Caco-2 (cell line): ENCODE measurements around the gene EZH2. TPM values are rescaled to one million over a fixed set of nuclear protein-coding genes. Genes with fewer than 3 reads are reported as not detected.

ENCODE experiments used
- BruUV-seq: library from RNA; stranded (reverse); fragments of 400-500 nt; replicated peaks from 2 replicates; lab custom pipeline; 2021; lab: Mats Ljungman, UMichigan
- CTCF ChIA-PET: fragments of 300-600 bp; sonication (Branson Sonifier 250); formaldehyde crosslinking; loops from one replicate; lab custom pipeline; 2022; ENCODE audit warnings: antibody characterized with exemption; lab: Charles Lee
- POLR2A ChIA-PET: fragments of 300-600 bp; sonication (Branson Sonifier 250); formaldehyde crosslinking; loops from one replicate; lab custom pipeline; 2022; ENCODE audit warnings: antibody characterized with exemption; lab: Charles Lee
- DNase-seq, 2 experiments: peaks; one replicate each; pipeline versions ENCODE4 v3.0.0 to v3.0.0-alpha.2; 2020 to 2022
- H3K27me3 ChIP-seq: replicated peaks from 2 replicates; pipeline ENCODE4 v1.6.0; 2011; ENCODE audit warnings: low read length; ENCODE audit not compliant: control insufficient read depth, insufficient read depth
- H3K36me3 ChIP-seq: 2 replicates; pipeline ENCODE4 v1.5.1; 2011; ENCODE audit warnings: low read length; ENCODE audit not compliant: control insufficient read depth, insufficient read depth
- H3K4me1 ChIP-seq: fragments of 250-450 bp; sonication (Bioruptor Pico); 2 replicates; pipeline ENCODE4 v1.5.1; 2020; ENCODE audit warnings: mild to moderate bottlenecking
- H3K4me3 ChIP-seq: 2 replicates; pipeline ENCODE4 v1.5.1; 2011; ENCODE audit warnings: low read depth, mild to moderate bottlenecking, control low read depth, low read length
- H3K9me3 ChIP-seq: fragments of 250-450 bp; sonication (Bioruptor Pico); 2 replicates; pipeline ENCODE4 v1.5.1; 2020; ENCODE audit warnings: mild to moderate bottlenecking, moderate library complexity
- H3K27ac Mint-ChIP-seq: one replicate; pipeline ENCODE4 v1.8.0; 2022; ENCODE audit warnings: mixed read lengths; ENCODE audit not compliant: unreplicated experiment
- H3K27me3 Mint-ChIP-seq: one replicate; pipeline ENCODE4 v1.8.0; 2022; ENCODE audit warnings: mixed read lengths; ENCODE audit not compliant: insufficient read depth, unreplicated experiment
- H3K36me3 Mint-ChIP-seq: one replicate; pipeline ENCODE4 v1.8.0; 2022; ENCODE audit warnings: mild to moderate bottlenecking, mixed read lengths; ENCODE audit not compliant: insufficient read depth, unreplicated experiment
- H3K4me1 Mint-ChIP-seq: one replicate; pipeline ENCODE4 v1.8.0; 2022; ENCODE audit warnings: low read depth, mixed read lengths; ENCODE audit not compliant: unreplicated experiment
- H3K4me3 Mint-ChIP-seq: one replicate; pipeline ENCODE4 v1.8.0; 2022; ENCODE audit warnings: mild to moderate bottlenecking, moderate library complexity, mixed read lengths; ENCODE audit not compliant: unreplicated experiment
- H3K9me3 Mint-ChIP-seq: one replicate; pipeline ENCODE4 v1.8.0; 2022; ENCODE audit warnings: mixed read lengths; ENCODE audit not compliant: unreplicated experiment
- intact Hi-C: fragments of 100-400 bp; cut with micrococcal nuclease; formaldehyde crosslinking; loops from one replicate; pipeline ENCODE4 v1.10.0; 2022; ENCODE audit not compliant: unreplicated experiment
- total RNA-seq: library from RNA; stranded (reverse); gene quantifications from 2 replicates; pipeline ENCODE4 v1.2.3, GENCODE V29; 2022
- TF ChIP-seq, protein P1 (sequence below), 2 experiments: fragments of 200-600 bp in 1 of 2; IDR thresholded peaks; 1 replicate in 1 of 2; 2 replicates in 1 of 2; pipeline versions ENCODE4 v1.5.1 to v1.8.0; 2011 to 2022; ENCODE audit warnings: antibody characterized with exemption in 1 of 2, control low read depth in 1 of 2, inconsistent platforms in 1 of 2, low read depth in 1 of 2, low read length in 1 of 2, mild to moderate bottlenecking in 1 of 2, moderate library complexity in 1 of 2; ENCODE audit not compliant: insufficient read depth in 1 of 2, severe bottlenecking in 1 of 2, unreplicated experiment in 1 of 2

The EZH2 gene
- total RNA-seq, 1 experiment from 2014 or later: 63.7 TPM

DNA sequence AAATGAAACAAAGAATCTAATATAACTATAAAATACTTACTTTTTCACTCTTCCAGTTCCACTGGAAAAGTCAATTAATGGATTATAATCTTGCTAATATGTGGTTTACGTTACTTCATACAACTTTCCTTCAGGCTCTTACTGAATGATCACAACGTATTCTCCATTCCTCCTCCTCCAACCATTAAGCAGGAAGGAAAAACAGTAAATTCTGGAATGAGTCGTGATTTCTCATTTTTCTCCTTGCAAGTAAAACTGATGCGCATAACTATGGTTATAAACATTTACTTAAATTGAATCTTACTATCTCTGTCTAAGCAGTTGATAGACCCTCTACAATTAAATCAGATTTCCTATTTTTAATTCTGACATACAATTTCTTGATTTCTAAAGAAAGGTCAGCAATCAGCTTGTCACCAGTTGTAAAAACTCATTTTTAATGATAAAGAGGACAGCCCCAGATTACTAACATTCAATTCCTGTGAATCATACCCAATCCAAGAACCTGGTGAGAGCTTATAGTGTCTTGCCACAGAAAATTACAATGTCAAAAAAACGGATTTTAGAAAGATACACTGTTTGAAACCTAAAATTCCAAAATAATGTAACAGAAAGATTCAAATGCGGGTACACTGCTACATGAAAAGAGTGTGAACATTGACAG lies 64.3 kb downstream of the EZH2 start:
- POLR2A ChIA-PET: no interaction called here
- TF ChIP-seq, protein P1, sequence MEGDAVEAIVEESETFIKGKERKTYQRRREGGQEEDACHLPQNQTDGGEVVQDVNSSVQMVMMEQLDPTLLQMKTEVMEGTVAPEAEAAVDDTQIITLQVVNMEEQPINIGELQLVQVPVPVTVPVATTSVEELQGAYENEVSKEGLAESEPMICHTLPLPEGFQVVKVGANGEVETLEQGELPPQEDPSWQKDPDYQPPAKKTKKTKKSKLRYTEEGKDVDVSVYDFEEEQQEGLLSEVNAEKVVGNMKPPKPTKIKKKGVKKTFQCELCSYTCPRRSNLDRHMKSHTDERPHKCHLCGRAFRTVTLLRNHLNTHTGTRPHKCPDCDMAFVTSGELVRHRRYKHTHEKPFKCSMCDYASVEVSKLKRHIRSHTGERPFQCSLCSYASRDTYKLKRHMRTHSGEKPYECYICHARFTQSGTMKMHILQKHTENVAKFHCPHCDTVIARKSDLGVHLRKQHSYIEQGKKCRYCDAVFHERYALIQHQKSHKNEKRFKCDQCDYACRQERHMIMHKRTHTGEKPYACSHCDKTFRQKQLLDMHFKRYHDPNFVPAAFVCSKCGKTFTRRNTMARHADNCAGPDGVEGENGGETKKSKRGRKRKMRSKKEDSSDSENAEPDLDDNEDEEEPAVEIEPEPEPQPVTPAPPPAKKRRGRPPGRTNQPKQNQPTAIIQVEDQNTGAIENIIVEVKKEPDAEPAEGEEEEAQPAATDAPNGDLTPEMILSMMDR (IDR thresholded peaks at IDR 0.05; ENCODE audit: insufficient read depth in 1 of 2, low read depth in 1 of 2, low read length in 1 of 2, severe bottlenecking in 1 of 2, unreplicated experiment in 1 of 2): no peak
- no peaks in the 10 kb centered on the region; the same call in 1 of the 2 replicates for H3K36me3 ChIP-seq
- no peak for DNase-seq
- H3K4me3 ChIP-seq: no peak overlapping the region
- CTCF ChIA-PET: no interaction called here
- intact Hi-C loops: loop anchor here (2.0 kb wide), 1 partner anchor 143 kb away; no protein-coding TSS in a partner anchor
- no peaks in the 10 kb centered on the region for H3K27me3 Mint-ChIP-seq
- H3K36me3 Mint-ChIP-seq: peaks cover 76% of the 10 kb centered on the region
- no TSS peak for BruUV-seq
- no peaks in the 10 kb centered on the region for H3K27me3 ChIP-seq
- H3K27ac Mint-ChIP-seq: no peak overlapping the region
- no peaks in the 10 kb centered on the region; the same call in 1 of the 2 replicates for H3K4me1 ChIP-seq
- H3K9me3 Mint-ChIP-seq: no peaks in the 10 kb centered on the region
- H3K4me1 Mint-ChIP-seq: peaks cover 6% of the 10 kb centered on the region
- no peak overlapping the region for H3K4me3 Mint-ChIP-seq
- no peaks in the 10 kb centered on the region for H3K9me3 ChIP-seq

DNA sequence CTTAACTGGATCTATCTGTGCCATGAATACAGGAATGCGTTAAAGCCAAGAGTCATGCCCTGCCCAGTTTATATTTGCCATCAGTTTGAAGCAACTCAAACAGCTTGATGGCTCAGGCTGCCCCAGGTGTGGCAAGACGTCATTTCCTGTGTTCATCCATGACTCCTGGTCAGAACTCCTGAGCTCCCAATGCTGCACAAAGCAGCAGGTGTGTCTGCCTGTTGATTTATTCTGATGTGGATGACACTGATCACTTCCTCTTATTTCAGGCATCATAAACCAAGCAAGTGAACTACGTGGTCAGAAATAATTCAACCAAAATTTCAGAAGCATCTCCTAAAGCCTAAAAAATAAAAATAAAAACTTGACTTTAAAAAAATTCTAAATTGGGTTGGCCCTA lies 68.5 kb downstream of the EZH2 start:
- no peaks in the 10 kb centered on the region for H3K4me1 Mint-ChIP-seq
- H3K9me3 Mint-ChIP-seq: no peaks in the 10 kb centered on the region
- POLR2A ChIA-PET: no interaction called here
- no peak overlapping the region for H3K27ac Mint-ChIP-seq
- H3K27me3 ChIP-seq: no peaks in the 10 kb centered on the region
- H3K36me3 Mint-ChIP-seq: peaks cover 77% of the 10 kb centered on the region
- no peak for DNase-seq
- intact Hi-C loops: no loop called here
- H3K4me1 ChIP-seq: no peaks in the 10 kb centered on the region; the same call in 1 of the 2 replicates
- no peaks in the 10 kb centered on the region; the same call in 1 of the 2 replicates for H3K36me3 ChIP-seq
- no TSS peak for BruUV-seq
- TF ChIP-seq, protein P1 (IDR thresholded peaks at IDR 0.05; ENCODE audit: insufficient read depth in 1 of 2, low read depth in 1 of 2, low read length in 1 of 2, severe bottlenecking in 1 of 2, unreplicated experiment in 1 of 2): no peak
- H3K9me3 ChIP-seq: no peaks in the 10 kb centered on the region
- H3K4me3 Mint-ChIP-seq: no peak overlapping the region
- no peak overlapping the region for H3K4me3 ChIP-seq
- CTCF ChIA-PET: no interaction called here
- H3K27me3 Mint-ChIP-seq: no peaks in the 10 kb centered on the region

DNA sequence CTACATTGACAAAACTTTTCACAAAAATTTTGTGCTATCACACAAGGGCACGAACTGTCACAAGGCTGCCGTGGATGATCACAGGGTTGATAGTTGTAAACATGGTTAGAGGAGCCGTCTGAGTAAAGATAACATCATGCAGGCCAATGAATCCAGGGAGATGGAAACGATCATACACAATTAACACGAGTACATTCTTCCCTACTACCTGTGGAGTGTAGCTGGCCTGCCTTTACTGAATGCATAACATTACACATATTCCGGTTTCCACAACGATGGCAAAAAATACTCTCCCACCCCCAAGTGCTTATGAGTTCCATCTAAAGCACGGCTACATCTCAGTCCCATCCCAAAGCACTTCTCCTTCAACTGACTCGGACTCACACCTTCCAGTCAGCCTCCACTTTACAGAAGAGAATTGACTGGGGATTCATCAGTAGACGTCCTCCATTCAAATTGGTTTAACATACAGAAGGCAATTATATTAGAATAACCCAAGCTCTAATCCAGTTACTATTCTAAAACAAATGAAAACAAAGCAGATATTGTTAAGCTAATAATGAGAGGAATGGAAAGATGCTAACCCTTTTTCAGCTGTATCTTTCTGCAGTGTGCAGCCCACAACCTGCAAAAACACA lies 69.0 kb downstream of the EZH2 start:
- CTCF ChIA-PET: no interaction called here

More for the DNA sequence above, 69.0 kb downstream of the EZH2 start:
- H3K4me3 Mint-ChIP-seq: no peak overlapping the region
- no peaks in the 10 kb centered on the region for H3K27me3 Mint-ChIP-seq
- Histone ChIP-seq H3K36me3 (no peaks in the 10 kb centered on the region; the same call in 1 of the 2 replicates), H3K4me3 (no peak overlapping the region), H3K27me3 (no peaks in the 10 kb centered on the region), H3K9me3 (no peaks in the 10 kb centered on the region), H3K4me1 (no peaks in the 10 kb centered on the region; the same call in 1 of the 2 replicates)
- intact Hi-C loops: no loop called here
- no peak overlapping the region for H3K27ac Mint-ChIP-seq
- TF ChIP-seq, protein P1 (IDR thresholded peaks at IDR 0.05; ENCODE audit: insufficient read depth in 1 of 2, low read depth in 1 of 2, low read length in 1 of 2, severe bottlenecking in 1 of 2, unreplicated experiment in 1 of 2): no peak
- no peaks in the 10 kb centered on the region for H3K4me1 Mint-ChIP-seq
- POLR2A ChIA-PET: no interaction called here
- BruUV-seq: no TSS peak
- DNase-seq: no peak
- H3K36me3 Mint-ChIP-seq: peaks cover 80% of the 10 kb centered on the region
- H3K9me3 Mint-ChIP-seq: no peaks in the 10 kb centered on the region
